ENCODE data around the gene GALR2.
A peak's percentile ranks its signal among the peaks of the same experiment; 100 is the strongest.

The GALR2 gene

GRCh38 chr17:76087531-76087930, 12.9 kb downstream of the GALR2 start:
- H3K4me3 Mint-ChIP-seq: no peak overlapping the region
- peaks cover 13% of the 10 kb centered on the region for H3K4me1 Mint-ChIP-seq
- no peak overlapping the region for H3K27ac Mint-ChIP-seq
- H3K36me3 Mint-ChIP-seq (ENCODE audit: low read depth): peaks cover 26% of the 10 kb centered on the region
- H3K9me3 Mint-ChIP-seq: no peaks in the 10 kb centered on the region
- DNase-seq: no peak
- no peaks in the 10 kb centered on the region for H3K27me3 Mint-ChIP-seq (ENCODE audit: low read depth, poor library complexity)
- TF ChIP-seq CTCF (IDR thresholded peaks at IDR 0.05): no peak

- no peak overlapping the region for H3K27ac Mint-ChIP-seq
- H3K4me1 Mint-ChIP-seq: peaks cover 9% of the 10 kb centered on the region
- no peak overlapping the region for H3K4me3 Mint-ChIP-seq
- peaks cover 26% of the 10 kb centered on the region for H3K36me3 Mint-ChIP-seq (ENCODE audit: low read depth)
- peak; percentile 32 for DNase-seq
- no peaks in the 10 kb centered on the region for H3K27me3 Mint-ChIP-seq (ENCODE audit: low read depth, poor library complexity)
- H3K9me3 Mint-ChIP-seq: no peaks in the 10 kb centered on the region
- no peak for TF ChIP-seq CTCF (IDR thresholded peaks at IDR 0.05)
These were observed 13.7 kb downstream of the GALR2 start for GRCh38 chr17:76088041-76088867.

GRCh38 chr17:76088868-76089576, 14.4 kb downstream of the GALR2 start:
- Mint-ChIP-seq H3K36me3 (ENCODE audit: low read depth) (peaks cover 31% of the 10 kb centered on the region), H3K27ac (no peak overlapping the region), H3K4me1 (peaks cover 9% of the 10 kb centered on the region), H3K4me3 (no peak overlapping the region), H3K9me3 (no peaks in the 10 kb centered on the region), H3K27me3 (ENCODE audit: low read depth, poor library complexity) (no peaks in the 10 kb centered on the region)
- TF ChIP-seq CTCF (IDR thresholded peaks at IDR 0.05): no peak
- no peak for DNase-seq

GRCh38 chr17:76089680-76090516, 15.3 kb downstream of the GALR2 start:
- H3K27me3 Mint-ChIP-seq (ENCODE audit: low read depth, poor library complexity): no peaks in the 10 kb centered on the region
- TF ChIP-seq CTCF (IDR thresholded peaks at IDR 0.05): no peak
- H3K9me3 Mint-ChIP-seq: no peaks in the 10 kb centered on the region
- H3K4me3 Mint-ChIP-seq: no peak overlapping the region
- H3K4me1 Mint-ChIP-seq: peaks cover 3% of the 10 kb centered on the region
- H3K27ac Mint-ChIP-seq: no peak overlapping the region
- H3K36me3 Mint-ChIP-seq (ENCODE audit: low read depth): peaks cover 30% of the 10 kb centered on the region
- no peak for DNase-seq

GRCh38 chr17:76090517-76091129, 16.0 kb downstream of the GALR2 start:
- Mint-ChIP-seq H3K27me3 (ENCODE audit: low read depth, poor library complexity) (no peaks in the 10 kb centered on the region), H3K4me3 (no peak overlapping the region), H3K9me3 (no peaks in the 10 kb centered on the region), H3K36me3 (ENCODE audit: low read depth) (peaks cover 30% of the 10 kb centered on the region), H3K27ac (peak overlapping the region; percentile 42), H3K4me1 (no peaks in the 10 kb centered on the region)
- no peak for DNase-seq
- no peak for TF ChIP-seq CTCF (IDR thresholded peaks at IDR 0.05)
